Lower leg skin (tissue), 4 donors: ENCODE results near the gene NOL4L. TPM values are rescaled to one million over a fixed set of nuclear protein-coding genes. Genes with fewer than 3 reads are reported as not detected.

Source experiments
- DNase-seq, 2 donors: peaks; one replicate each; pipeline ENCODE4 v3.0.0-alpha.2; 2019; ENCODE audit warnings: low spot score in 2 of 2
- H3K4me3 ChIP-seq: fragments of 200-600 bp; sonication (generic); 2 replicates; pipeline ENCODE4 v1.5.1; 2017; ENCODE audit warnings: mild to moderate bottlenecking, low read depth; ENCODE audit not compliant: poor library complexity, severe bottlenecking
- CTCF ChIP-seq, 3 donors: fragments of 450-650 bp; IDR thresholded peaks; one replicate each; pipeline ENCODE4 v1.5.1; 2016; ENCODE audit warnings: antibody characterized with exemption in 3 of 3, mild to moderate bottlenecking in 3 of 3, moderate library complexity in 2 of 3
- POLR2A ChIP-seq, 2 donors: fragments of 450-650 bp; IDR thresholded peaks; one replicate each; pipeline ENCODE4 v1.6.1; 2016 to 2017; ENCODE audit warnings: antibody characterized with exemption in 2 of 2, mild to moderate bottlenecking in 1 of 2, moderate library complexity in 1 of 2
- WGBS, 2 donors: methylation state at CpG; one replicate each; pipeline ENCODE4 v1.1.5; 2018; 5-methylcytosine and 5-hydroxymethylcytosine counted together
- intact Hi-C: fragments of 100-400 bp; cut with DNase I; formaldehyde crosslinking; loops from one replicate; pipeline ENCODE4 v1.15.0; 2023; ENCODE audit warnings: low total_unique reads
- total RNA-seq, 4 donors: library from RNA; depleted of rRNA; stranded (reverse); fragments of >200 nt; gene quantifications; one replicate each; pipeline ENCODE4 v1.1.0, GENCODE V29; 2016

The NOL4L gene
- total RNA-seq, 4 donors from 2014 or later, result 4.6 to 10.4 (median 7.0) TPM

- no peak for DNase-seq
- 75 to 76% methylated on average over 14 of the region's 14 CpGs for WGBS, 2 donors
- intact Hi-C loops, result no loop called here
- no peak for TF ChIP-seq POLR2A (IDR thresholded peaks at IDR 0.05)
- no peak for TF ChIP-seq CTCF (IDR thresholded peaks at IDR 0.05)
- no peak overlapping the region for H3K4me3 ChIP-seq
Observed at GRCh38 chr20:32446301-32447100, 138.6 kb downstream of the NOL4L start.

- 44 to 46% methylated on average over 11 to 12 of the region's 12 CpGs for WGBS, 2 donors
- TF ChIP-seq CTCF (IDR thresholded peaks at IDR 0.05), result no peak
- TF ChIP-seq POLR2A (IDR thresholded peaks at IDR 0.05), result no peak
- intact Hi-C loops, result no loop called here
- no peak overlapping the region for H3K4me3 ChIP-seq
- DNase-seq, result peak in 1 of 2 donors; percentile 83
Observed at GRCh38 chr20:32445539-32446273, 139.4 kb downstream of the NOL4L start.

- intact Hi-C loops, result no loop called here
- 80 to 82% methylated on average over 7 of the region's 7 CpGs for WGBS, 2 donors
- H3K4me3 ChIP-seq, result no peak overlapping the region
- peak in 1 of 2 donors; percentile 46 for DNase-seq
- TF ChIP-seq CTCF (IDR thresholded peaks at IDR 0.05), result no peak
- TF ChIP-seq POLR2A (IDR thresholded peaks at IDR 0.05), result no peak
Observed at GRCh38 chr20:32444474-32445220, 140.5 kb downstream of the NOL4L start.

GRCh38 chr20:32443386-32443974 is 141.7 kb downstream of the NOL4L start:
- intact Hi-C loops, result no loop called here
- DNase-seq, result peak in 1 of 2 donors; percentile 37
- 89 to 93% methylated on average over 3 of the region's 3 CpGs for WGBS, 2 donors

More at GRCh38 chr20:32443386-32443974, 141.7 kb downstream of the NOL4L start:
- TF ChIP-seq CTCF (IDR thresholded peaks at IDR 0.05) (no peak), POLR2A (IDR thresholded peaks at IDR 0.05) (no peak)
- H3K4me3 ChIP-seq, result no peak overlapping the region
